Caki2 (cell line): ENCODE results near the gene RPA3. TPM values are rescaled to one million over a fixed set of nuclear protein-coding genes. Genes with fewer than 3 reads are reported as not detected.
"Not testable (repeated sequence)": the region's sequence is repeated elsewhere in the genome, so short reads cannot be mapped to it uniquely, and the experiment has no call there.

ENCODE experiments used
- DNase-seq: peaks from one replicate; pipeline ENCODE4 v3.0.0-alpha.2; 2015; ENCODE audit warnings: low read depth
- in situ Hi-C: cut with HindIII; loops from 2 replicates; pipeline ENCODE4 v1.10.0; 2016; ENCODE audit warnings: low sequenced_read_pairs, low pct_unique_long_range_greater_than_20kb, mixed read lengths
- total RNA-seq: library from RNA; depleted of rRNA; stranded (reverse); fragments of >200 nt; shearing (Covaris generic); gene quantifications from 2 replicates; pipeline ENCODE4 v1.2.3, GENCODE V29; 2014; ENCODE audit warnings: low replicate concordance

The RPA3 gene
- total RNA-seq, 1 experiment from 2014 or later, result 92.9 TPM

GRCh38 chr7:7672545-7673239, 45.7 kb downstream of the RPA3 start:
- in situ Hi-C loops, result no loop called here
- no peak for DNase-seq

GRCh38 chr7:7671361-7671760, 47.0 kb downstream of the RPA3 start:
- DNase-seq, result no peak
- in situ Hi-C loops, result no loop called here

- DNase-seq, result no peak
- in situ Hi-C loops, result no loop called here
These were observed 47.9 kb downstream of the RPA3 start for GRCh38 chr7:7670490-7670889.

GRCh38 chr7:7668706-7669105, 49.7 kb downstream of the RPA3 start:
- in situ Hi-C loops, result no loop called here
- DNase-seq, result no peak

- DNase-seq, result no peak
- in situ Hi-C loops, result no loop called here
These were observed 51.2 kb downstream of the RPA3 start for GRCh38 chr7:7667187-7667586.

GRCh38 chr7:7665031-7665430, 53.4 kb downstream of the RPA3 start:
- in situ Hi-C loops, result no loop called here
- DNase-seq, result no peak

GRCh38 chr7:7664291-7664690, 54.1 kb downstream of the RPA3 start:
- no peak for DNase-seq
- in situ Hi-C loops, result no loop called here

GRCh38 chr7:7662527-7662926, 55.9 kb downstream of the RPA3 start:
- in situ Hi-C loops, result no loop called here
- no peak for DNase-seq

DNA sequence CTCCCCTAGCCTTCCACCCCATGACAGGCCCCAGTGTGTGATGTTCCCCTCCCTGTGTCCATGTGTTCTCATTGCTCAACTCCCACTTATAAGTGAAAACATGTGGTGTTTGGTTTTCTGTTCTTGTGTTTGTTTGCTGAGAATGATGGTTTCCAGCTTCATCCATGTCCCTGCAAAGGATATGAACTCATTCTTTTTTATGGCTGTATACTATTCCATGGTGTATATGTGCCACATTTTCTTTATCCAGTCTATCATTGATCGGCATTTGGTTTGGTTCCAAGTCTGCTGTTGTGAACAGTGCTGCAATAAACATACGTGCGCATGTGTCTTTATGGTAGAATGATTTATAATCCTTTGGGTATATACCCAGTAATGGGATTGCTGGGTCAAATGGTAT, 61.9 kb downstream of the RPA3 start:
- in situ Hi-C loops, DNase-seq: not testable (repeated sequence)

DNA sequence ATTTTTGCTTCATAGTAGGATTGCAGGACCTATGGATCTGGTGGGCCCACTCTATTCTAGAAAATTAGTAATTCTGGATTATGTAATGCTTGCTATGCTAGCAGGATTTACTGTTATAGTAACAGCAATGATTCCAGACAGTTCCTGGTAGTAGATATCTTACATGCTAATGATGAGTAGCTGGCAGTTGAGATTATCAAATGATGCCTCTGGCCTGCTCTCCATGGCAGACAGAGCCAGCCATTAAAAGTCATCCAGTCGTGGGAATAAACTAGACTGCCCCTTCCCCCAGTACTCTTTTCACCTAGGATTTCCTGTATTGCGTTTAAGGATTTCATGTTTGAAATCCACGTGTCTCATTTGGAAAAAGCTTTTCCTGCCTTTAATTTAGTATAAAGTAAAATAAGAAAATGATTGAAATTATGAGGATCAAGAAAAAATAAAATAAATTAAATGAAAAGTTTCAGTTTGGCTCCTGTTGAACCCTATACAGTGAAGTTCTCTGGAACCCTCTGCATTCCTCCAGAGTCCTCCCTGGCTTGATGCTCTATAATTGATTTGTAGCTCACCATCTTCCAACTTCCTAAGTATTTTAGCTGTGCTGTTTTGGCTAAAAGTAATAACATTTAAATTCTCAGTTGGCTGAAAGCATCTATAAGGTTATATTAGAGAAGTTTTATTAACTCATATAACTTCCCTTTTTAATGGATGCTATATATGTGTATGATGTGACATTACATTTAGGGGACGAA, 63.3 kb downstream of the RPA3 start:
- in situ Hi-C loops, result no loop called here
- DNase-seq, result no peak

GRCh38 chr7:7653593-7654187, 64.7 kb downstream of the RPA3 start:
- in situ Hi-C loops, result no loop called here
- DNase-seq, result no peak

- DNase-seq, result no peak
- in situ Hi-C loops, result no loop called here
These were observed 65.4 kb downstream of the RPA3 start for GRCh38 chr7:7652798-7653540.

DNA sequence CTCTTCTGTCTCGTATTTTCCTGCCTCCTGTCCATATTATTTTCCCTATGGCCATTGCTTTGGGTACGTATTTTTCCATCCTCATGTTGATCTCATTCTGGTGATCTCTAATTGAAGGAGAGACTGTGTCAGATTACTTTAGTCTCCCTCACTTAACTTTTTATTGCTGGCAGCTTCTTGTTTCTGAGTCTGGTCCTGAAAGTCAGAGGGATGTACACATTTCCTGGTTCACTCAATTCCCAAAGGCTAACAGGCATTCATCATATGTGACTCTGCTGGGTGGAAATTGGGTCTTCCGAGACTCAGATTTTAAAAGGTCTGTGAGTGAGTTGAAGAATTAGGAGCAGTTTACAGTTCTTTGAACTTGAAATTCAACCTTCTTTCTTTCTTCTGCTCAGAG, 66.9 kb downstream of the RPA3 start:
- no peak for DNase-seq
- in situ Hi-C loops, result no loop called here

GRCh38 chr7:7650682-7651206, 67.7 kb downstream of the RPA3 start:
- no peak for DNase-seq
- in situ Hi-C loops, result no loop called here

DNA sequence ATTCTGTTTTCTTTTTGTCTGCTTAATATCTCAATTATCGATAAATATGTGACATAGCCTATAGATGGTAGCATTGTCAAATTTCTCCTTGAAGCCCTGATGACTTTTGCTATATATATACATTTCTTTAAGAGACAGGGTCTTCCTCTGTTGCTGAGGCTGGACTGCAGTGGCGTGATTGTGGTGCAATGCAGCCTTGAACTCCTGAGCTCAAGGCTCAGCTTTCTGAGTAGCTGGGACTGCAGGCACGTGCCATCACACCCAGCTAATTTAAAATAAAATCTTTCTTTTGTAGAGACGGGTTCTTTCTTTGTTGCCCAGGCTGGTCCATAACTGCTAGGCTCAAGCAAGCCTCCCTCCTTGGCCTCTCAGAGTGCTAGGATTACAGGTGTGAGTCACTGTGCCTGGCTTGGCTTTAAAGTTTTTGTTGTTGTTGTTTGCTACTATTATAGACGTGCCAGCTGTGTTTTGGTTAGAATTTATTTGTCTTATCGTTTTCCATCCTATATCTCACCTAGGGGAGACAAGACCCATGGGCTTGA, 70.8 kb downstream of the RPA3 start:
- no peak for DNase-seq
- in situ Hi-C loops, result no loop called here

- in situ Hi-C loops, result no loop called here
- no peak for DNase-seq
These were observed 76.3 kb downstream of the RPA3 start for GRCh38 chr7:7642081-7642480.

DNA sequence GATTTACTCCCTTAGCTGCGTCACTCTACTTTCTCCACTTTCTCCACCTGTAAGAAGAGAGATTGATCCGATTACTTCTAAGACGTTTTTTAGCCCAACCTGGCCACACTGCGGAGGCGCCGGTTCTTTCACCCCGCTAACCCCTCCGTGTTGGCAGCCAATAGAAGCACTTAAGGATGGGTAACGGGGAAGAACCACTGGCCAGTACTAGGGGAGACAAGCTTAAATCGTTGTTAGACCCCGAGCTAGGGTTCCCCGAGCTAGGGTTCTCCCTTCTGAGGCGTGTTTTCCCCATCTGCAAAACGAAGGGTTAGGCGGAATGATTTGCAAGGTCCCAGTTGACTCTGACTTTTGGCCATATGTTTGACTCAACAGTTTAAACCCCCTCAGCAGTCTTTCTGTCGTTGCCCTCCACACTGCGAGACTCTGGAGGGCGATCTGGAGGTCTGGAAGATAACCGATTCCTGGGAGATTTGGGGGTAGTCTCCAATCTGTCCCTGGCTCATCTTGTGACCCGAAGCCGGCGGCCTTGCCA, 77.2 kb downstream of the RPA3 start:
- in situ Hi-C loops, result no loop called here
- no peak for DNase-seq
